Neural cell (in vitro differentiated cells): ENCODE results near the gene SCARB1.

Experiments used
- EP300 ChIP-seq: fragments of 450-650 bp; conservative IDR thresholded peaks from 2 replicates; pipeline ENCODE4 v1.6.1; 2014; ENCODE audit warnings: antibody characterized with exemption, mild to moderate bottlenecking, moderate library complexity; ENCODE audit not compliant: poor library complexity, severe bottlenecking
- TF ChIP-seq, protein P1 (sequence below): fragments of 450-650 bp; IDR thresholded peaks from 2 replicates; pipeline ENCODE4 v1.5.1; 2014; ENCODE audit warnings: antibody characterized with exemption, mild to moderate bottlenecking, moderate library complexity; ENCODE audit not compliant: poor library complexity, severe bottlenecking

DNA sequence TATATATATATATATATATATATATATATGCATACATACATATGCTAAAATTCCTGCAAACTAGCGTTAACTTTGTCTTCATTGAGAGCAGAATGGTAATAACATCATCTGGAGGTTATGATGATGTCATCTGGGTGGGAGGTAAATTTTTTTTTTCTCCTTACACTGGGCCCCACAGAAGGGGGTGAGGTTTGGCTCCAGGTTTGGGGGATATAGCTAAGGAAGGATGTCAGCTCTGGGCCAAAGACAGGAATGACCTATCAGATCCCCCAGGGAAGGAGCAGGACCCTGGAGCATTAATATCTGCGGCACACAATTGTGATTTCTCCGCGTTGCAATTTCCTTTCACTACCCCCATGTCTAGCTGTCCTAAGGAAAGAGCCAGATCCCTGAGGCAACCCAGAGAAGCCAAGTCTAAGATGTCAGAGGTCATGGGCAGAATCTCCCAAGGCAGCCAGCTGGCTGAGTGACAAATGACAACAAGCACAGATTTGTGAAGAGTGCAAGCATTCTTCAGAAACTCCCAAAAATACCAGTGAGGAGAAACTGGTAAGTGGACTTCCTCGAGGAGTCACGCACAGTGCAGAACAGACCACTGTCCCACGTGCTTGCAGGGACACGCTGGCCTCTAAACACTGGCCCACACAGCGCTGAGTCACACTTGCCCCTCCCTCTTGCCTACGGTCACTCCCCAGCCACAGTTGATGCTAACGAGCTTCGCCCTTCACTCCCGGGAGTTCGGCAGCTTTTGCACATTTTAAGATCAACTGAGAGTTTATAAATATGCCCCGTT is 40.8 kb upstream of the SCARB1 start:
- TF ChIP-seq EP300: no peak
- TF ChIP-seq, protein P1, sequence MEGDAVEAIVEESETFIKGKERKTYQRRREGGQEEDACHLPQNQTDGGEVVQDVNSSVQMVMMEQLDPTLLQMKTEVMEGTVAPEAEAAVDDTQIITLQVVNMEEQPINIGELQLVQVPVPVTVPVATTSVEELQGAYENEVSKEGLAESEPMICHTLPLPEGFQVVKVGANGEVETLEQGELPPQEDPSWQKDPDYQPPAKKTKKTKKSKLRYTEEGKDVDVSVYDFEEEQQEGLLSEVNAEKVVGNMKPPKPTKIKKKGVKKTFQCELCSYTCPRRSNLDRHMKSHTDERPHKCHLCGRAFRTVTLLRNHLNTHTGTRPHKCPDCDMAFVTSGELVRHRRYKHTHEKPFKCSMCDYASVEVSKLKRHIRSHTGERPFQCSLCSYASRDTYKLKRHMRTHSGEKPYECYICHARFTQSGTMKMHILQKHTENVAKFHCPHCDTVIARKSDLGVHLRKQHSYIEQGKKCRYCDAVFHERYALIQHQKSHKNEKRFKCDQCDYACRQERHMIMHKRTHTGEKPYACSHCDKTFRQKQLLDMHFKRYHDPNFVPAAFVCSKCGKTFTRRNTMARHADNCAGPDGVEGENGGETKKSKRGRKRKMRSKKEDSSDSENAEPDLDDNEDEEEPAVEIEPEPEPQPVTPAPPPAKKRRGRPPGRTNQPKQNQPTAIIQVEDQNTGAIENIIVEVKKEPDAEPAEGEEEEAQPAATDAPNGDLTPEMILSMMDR: no peak
